ENCODE measurements around the gene TADA1. TPM values are rescaled to one million over a fixed set of nuclear protein-coding genes. Genes with fewer than 3 reads are reported as not detected.
A peak's percentile ranks its signal among the peaks of the same experiment; 100 is the strongest.

The TADA1 gene
- total RNA-seq, 1 donor from 2014 or later: 24.1 TPM

DNA sequence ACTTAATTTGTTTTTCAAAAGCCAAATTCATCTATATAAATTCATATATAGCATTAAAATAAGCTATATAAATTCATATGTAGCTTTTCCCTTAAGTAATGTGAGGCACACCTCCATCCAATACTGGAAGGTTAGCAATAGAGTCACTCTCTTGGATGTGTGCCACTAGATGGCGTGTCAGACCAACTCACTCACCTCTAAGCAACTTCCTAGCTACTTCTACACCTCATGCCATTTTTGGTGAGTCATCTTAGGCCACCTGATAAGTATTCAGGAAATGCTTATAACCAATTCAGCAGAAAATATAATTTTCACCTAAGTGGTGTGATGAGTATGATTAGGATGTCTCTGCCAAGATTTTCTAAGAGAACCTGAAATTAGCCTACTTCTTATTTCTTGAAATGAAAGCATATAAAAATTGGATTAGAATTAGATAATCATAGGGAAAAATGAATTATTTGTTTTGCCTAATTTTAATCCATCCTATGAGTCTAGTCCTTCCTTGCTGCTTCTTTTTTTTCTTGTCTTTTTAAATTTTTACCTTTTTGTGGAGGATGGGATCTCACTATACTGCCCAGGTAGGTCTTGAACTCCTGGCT, 34.4 kb upstream of the TADA1 start:
- TF ChIP-seq, protein P1, sequence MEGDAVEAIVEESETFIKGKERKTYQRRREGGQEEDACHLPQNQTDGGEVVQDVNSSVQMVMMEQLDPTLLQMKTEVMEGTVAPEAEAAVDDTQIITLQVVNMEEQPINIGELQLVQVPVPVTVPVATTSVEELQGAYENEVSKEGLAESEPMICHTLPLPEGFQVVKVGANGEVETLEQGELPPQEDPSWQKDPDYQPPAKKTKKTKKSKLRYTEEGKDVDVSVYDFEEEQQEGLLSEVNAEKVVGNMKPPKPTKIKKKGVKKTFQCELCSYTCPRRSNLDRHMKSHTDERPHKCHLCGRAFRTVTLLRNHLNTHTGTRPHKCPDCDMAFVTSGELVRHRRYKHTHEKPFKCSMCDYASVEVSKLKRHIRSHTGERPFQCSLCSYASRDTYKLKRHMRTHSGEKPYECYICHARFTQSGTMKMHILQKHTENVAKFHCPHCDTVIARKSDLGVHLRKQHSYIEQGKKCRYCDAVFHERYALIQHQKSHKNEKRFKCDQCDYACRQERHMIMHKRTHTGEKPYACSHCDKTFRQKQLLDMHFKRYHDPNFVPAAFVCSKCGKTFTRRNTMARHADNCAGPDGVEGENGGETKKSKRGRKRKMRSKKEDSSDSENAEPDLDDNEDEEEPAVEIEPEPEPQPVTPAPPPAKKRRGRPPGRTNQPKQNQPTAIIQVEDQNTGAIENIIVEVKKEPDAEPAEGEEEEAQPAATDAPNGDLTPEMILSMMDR (conservative IDR thresholded peaks at IDR 0.05): peak; percentile 93
- peak; percentile 61 for DNase-seq (ENCODE audit: low read depth, low spot score)
- H3K27ac Mint-ChIP-seq (ENCODE audit: unreplicated experiment): no peak overlapping the region
- no peaks in the 10 kb centered on the region for H3K27me3 Mint-ChIP-seq (ENCODE audit: low read depth)
- no peak overlapping the region for H3K4me3 Mint-ChIP-seq
- H3K4me1 Mint-ChIP-seq: no peaks in the 10 kb centered on the region
- peaks cover 10% of the 10 kb centered on the region for H3K9me3 Mint-ChIP-seq
- H3K36me3 Mint-ChIP-seq (ENCODE audit: low read depth): peaks cover 20% of the 10 kb centered on the region

DNA sequence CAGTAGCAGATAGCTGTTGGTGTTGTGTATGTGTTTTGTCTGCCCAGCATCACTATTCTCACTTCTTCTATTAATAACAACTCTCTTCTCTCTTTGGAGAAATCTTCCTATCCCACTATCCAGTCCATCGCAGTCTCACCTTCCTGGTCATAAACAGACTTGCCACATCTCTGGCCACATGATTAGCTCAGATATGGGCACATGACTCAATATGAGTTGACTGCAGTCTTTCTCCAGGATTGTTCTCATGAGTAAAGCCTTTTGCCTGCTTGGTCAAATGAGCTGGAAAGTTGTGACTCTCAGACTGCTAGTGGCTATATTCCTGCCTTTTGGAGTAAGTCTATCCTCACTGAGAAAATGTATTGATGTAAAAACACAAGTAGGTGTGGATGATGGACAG, 32.9 kb upstream of the TADA1 start:
- Mint-ChIP-seq H3K27me3 (ENCODE audit: low read depth) (no peaks in the 10 kb centered on the region), H3K9me3 (peaks cover 10% of the 10 kb centered on the region), H3K27ac (ENCODE audit: unreplicated experiment) (no peak overlapping the region)

DNA sequence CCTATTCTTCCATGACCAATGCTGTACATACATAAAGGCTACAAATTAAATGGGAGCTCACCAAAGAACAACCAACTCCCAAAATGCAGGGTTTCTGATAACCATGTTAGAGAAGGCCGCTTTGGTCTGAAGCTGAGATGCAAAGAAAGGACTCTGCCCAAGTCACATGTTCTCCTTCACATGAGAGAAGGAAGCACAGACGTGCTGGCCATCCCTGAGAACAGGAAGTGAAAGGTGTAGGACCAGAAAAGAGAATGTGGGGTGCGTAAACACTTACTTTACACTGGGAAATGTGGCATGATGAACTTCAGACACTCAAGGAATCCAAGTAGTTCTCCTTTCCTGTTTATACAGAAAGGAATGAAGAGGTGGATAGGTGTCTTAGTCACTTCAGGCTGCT, 31.7 kb upstream of the TADA1 start:
- Mint-ChIP-seq H3K27ac (ENCODE audit: unreplicated experiment) (no peak overlapping the region), H3K27me3 (ENCODE audit: low read depth) (no peaks in the 10 kb centered on the region), H3K36me3 (ENCODE audit: low read depth) (peaks cover 12% of the 10 kb centered on the region), H3K4me3 (no peak overlapping the region), H3K9me3 (peaks cover 9% of the 10 kb centered on the region), H3K4me1 (no peaks in the 10 kb centered on the region)
- DNase-seq (ENCODE audit: low read depth, low spot score): no peak
- TF ChIP-seq, protein P1 (conservative IDR thresholded peaks at IDR 0.05): no peak

More for the DNA sequence above, 32.9 kb upstream of the TADA1 start:
- Mint-ChIP-seq H3K4me1 (no peaks in the 10 kb centered on the region), H3K4me3 (no peak overlapping the region), H3K36me3 (ENCODE audit: low read depth) (peaks cover 20% of the 10 kb centered on the region)
- TF ChIP-seq, protein P1 (conservative IDR thresholded peaks at IDR 0.05): no peak
- DNase-seq (ENCODE audit: low read depth, low spot score): no peak

DNA sequence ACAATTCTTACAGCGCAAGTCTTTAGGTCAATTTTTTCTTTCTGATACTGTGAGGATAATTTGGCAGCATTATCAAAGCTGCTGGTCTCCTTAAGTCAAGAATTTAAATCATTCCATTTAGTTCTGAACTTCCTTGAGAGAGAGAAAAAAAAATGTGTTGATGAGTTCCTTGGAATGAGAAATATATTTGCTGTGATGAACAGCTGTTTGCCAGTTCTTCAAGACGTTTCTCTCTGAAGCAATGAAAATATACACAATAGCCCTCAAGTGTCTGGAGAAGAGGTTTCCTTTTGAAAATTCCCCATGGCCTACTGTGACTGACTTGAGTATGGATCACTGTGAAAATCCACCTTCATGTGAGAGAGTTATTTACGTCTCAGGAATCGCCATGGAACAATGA, 31.0 kb upstream of the TADA1 start:
- Mint-ChIP-seq H3K27ac (ENCODE audit: unreplicated experiment) (no peak overlapping the region), H3K4me3 (no peak overlapping the region), H3K4me1 (no peaks in the 10 kb centered on the region), H3K9me3 (peaks cover 8% of the 10 kb centered on the region), H3K27me3 (ENCODE audit: low read depth) (no peaks in the 10 kb centered on the region), H3K36me3 (ENCODE audit: low read depth) (peaks cover 11% of the 10 kb centered on the region)
- TF ChIP-seq, protein P1 (conservative IDR thresholded peaks at IDR 0.05): no peak
- no peak for DNase-seq (ENCODE audit: low read depth, low spot score)

DNA sequence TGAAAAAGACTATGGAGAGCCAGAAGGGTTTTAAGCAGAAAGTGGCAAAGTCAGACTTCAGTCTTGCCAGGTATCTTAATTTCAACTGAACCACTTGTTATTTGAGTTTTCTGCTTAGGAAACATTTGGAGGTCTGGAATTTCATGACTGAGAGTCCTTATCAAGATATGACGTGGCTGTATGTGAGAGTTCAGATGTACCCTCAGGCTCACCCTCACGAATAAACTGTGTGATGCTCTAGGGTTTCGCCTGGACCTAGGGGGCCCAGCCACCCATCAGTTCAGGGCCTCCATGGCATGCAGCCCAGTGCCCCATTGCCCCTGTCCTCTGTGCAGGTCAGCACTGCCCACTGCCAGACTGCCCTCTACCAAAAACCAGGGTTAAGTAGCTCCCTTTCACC, 30.6 kb upstream of the TADA1 start:
- TF ChIP-seq, protein P1 (conservative IDR thresholded peaks at IDR 0.05): no peak
- peaks cover 5% of the 10 kb centered on the region for H3K9me3 Mint-ChIP-seq
- no peaks in the 10 kb centered on the region for H3K27me3 Mint-ChIP-seq (ENCODE audit: low read depth)
- H3K36me3 Mint-ChIP-seq (ENCODE audit: low read depth): peaks cover 7% of the 10 kb centered on the region
- H3K4me1 Mint-ChIP-seq: no peaks in the 10 kb centered on the region
- H3K27ac Mint-ChIP-seq (ENCODE audit: unreplicated experiment): no peak overlapping the region
- H3K4me3 Mint-ChIP-seq: no peak overlapping the region
- DNase-seq (ENCODE audit: low read depth, low spot score): no peak

All from neural crest cell (in vitro differentiated cells).